ENCODE data around the gene SUPT4H1.

DNA sequence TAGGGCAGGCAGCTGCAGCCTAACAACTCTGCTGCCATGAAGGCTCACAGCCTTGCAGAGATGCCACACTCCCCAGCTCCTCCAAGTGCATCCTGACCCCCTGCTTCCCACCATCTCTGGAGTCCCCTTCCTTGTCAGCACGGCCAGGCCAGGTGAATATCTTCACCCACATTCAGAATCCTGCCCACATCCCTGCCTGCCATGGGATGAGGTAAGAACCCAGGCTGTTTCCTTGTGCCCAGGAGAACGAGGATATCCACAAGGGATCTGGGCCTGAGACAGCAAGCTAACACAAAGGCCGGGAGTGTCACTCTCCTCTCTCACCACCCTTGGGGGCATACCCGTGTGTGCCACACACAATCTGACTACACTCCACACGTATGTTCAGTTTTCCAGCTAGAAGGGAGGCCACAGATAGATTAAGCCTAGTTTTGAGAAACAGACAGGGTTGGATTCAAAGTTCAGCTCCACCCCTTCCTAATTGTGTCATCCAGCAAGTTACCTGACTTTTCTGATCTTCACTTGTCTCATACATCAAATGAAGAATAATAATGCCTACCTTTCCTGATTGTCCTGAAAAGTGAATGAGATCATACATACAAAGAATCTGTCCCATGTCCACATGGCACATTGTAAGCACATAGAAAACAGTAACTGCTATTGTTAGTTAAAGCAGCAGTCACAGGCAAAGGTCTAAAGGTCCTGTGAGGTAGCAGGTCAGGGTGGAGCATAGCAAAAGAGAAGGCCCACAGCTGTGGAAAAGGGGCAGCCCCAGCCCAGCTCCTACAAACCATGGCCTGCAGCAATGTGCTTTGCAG, 17.4 kb upstream of the SUPT4H1 start:
- TF ChIP-seq JUND (IDR thresholded peaks at IDR 0.05; ENCODE audit: borderline replicate concordance, low read depth, low read length): no peak
- no peak for TF ChIP-seq JUND (tag; IDR thresholded peaks at IDR 0.05; ENCODE audit: borderline replicate concordance, low read depth, low read length)
- no peak for TF ChIP-seq RAD51 (IDR thresholded peaks at IDR 0.05; ENCODE audit: borderline replicate concordance, low read depth)
- no peak for TF ChIP-seq GABPB2 (CRISPR knock-in tag; conservative IDR thresholded peaks at IDR 0.05)
